Stimulated activated CD4-positive, alpha-beta T cell treated with anti-CD3 and anti-CD28 coated beads, Interleukin-2, amount 100 ng/mL, for 24 hours (primary cell): ENCODE data around the gene ZNF14.
"Not testable (repeated sequence)": the region's sequence is repeated elsewhere in the genome, so short reads cannot be mapped to it uniquely, and the experiment has no call there.

Experiments used
- DNase-seq, 2 donors: peaks; one replicate each; pipeline ENCODE4 v3.0.0-alpha.2; 2020

The ZNF14 gene

GRCh38 chr19:19746286-19747213 is 13.6 kb upstream of the ZNF14 start:
- no peak for DNase-seq

GRCh38 chr19:19745496-19746285 is 12.8 kb upstream of the ZNF14 start:
- no peak for DNase-seq

GRCh38 chr19:19744641-19745040 is 11.7 kb upstream of the ZNF14 start:
- no peak for DNase-seq

GRCh38 chr19:19743921-19744320 is 11.0 kb upstream of the ZNF14 start:
- DNase-seq: not testable (repeated sequence)

- no peak for DNase-seq
Measured at GRCh38 chr19:19743176-19743575, 10.3 kb upstream of the ZNF14 start.

- no peak for DNase-seq
Measured at GRCh38 chr19:19742773-19743172, 9.9 kb upstream of the ZNF14 start.

- no peak for DNase-seq
Measured at GRCh38 chr19:19741184-19741583, 8.3 kb upstream of the ZNF14 start.

- DNase-seq: no peak
Measured at GRCh38 chr19:19740755-19741154, 7.8 kb upstream of the ZNF14 start.

- DNase-seq: no peak
Measured at GRCh38 chr19:19738564-19738963, 5.7 kb upstream of the ZNF14 start.

GRCh38 chr19:19737559-19738332 is 4.8 kb upstream of the ZNF14 start:
- no peak for DNase-seq

GRCh38 chr19:19721896-19722295 is 11.0 kb downstream of the ZNF14 start:
- no peak for DNase-seq

- no peak for DNase-seq
Measured at GRCh38 chr19:19719798-19720197, 13.1 kb downstream of the ZNF14 start.

- DNase-seq: no peak
Measured at GRCh38 chr19:19711934-19712828, 20.7 kb downstream of the ZNF14 start.

- no peak for DNase-seq
Measured at GRCh38 chr19:19711306-19711933, 21.5 kb downstream of the ZNF14 start.

GRCh38 chr19:19710506-19710905 is 22.4 kb downstream of the ZNF14 start:
- no peak for DNase-seq

GRCh38 chr19:19704836-19705235 is 28.1 kb downstream of the ZNF14 start:
- DNase-seq: no peak

- not testable (repeated sequence) for DNase-seq
Measured at GRCh38 chr19:19700493-19700892, 32.4 kb downstream of the ZNF14 start.

- no peak for DNase-seq
Measured at GRCh38 chr19:19697589-19697988, 35.3 kb downstream of the ZNF14 start.

- no peak for DNase-seq
Measured at GRCh38 chr19:19696386-19696785, 36.5 kb downstream of the ZNF14 start.

GRCh38 chr19:19691683-19692082 is 41.2 kb downstream of the ZNF14 start:
- DNase-seq: no peak

GRCh38 chr19:19689023-19689422 is 43.9 kb downstream of the ZNF14 start:
- peak in 1 of 2 donors; percentile 20 for DNase-seq

GRCh38 chr19:19687090-19687489 is 45.8 kb downstream of the ZNF14 start:
- peak in 1 of 2 donors; percentile 13 for DNase-seq
